ENCODE results near the gene KCNJ4. TPM values are rescaled to one million over a fixed set of nuclear protein-coding genes. Genes with fewer than 3 reads are reported as not detected.
A peak's percentile ranks its signal among the peaks of the same experiment; 100 is the strongest.

The KCNJ4 gene
- total RNA-seq, 2 donors from 2014 or later, result not detected

DNA sequence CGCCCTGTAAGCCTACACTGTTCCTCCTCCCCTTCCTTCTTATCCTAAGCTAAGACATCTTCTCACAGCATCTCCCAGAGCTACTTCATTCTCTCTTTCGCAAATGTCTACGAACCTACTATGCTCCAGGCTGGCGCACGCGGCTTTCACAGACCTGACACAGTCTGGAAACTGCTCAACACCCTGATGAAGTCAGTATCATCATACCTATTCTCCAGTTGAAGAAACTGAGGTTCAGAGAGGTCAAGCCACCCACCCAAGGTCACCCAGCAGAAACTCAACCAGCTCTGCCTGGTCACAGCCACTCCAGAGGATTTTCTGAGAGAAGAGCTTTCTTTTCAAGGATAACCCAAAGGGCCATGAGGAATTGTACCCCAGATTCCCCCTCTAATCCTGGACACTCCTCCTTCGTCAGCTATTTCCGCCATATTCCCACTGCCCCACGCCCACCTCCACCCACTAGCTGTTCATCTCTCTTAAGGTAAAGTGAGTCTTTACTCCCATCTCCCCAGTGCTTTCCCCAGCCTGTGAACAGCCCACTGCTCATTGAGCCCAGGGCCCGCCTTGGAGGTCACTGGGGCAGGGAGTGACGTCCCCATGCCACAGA, 1.8 kb downstream of the KCNJ4 start:
- Mint-ChIP-seq H3K36me3 (no peaks in the 10 kb centered on the region), H3K4me1 (ENCODE audit: low read depth in 2 of 2) (peaks cover 0 to 12% of the 10 kb centered on the region in 2 donors), H3K9me3 (no peaks in the 10 kb centered on the region), H3K27ac (no peak overlapping the region), H3K4me3 (no peak overlapping the region), H3K27me3 (peaks cover 37 to 46% of the 10 kb centered on the region in 2 donors)
- ATAC-seq, result no peak
- no peak for DNase-seq (ENCODE audit: low spot score)

DNA sequence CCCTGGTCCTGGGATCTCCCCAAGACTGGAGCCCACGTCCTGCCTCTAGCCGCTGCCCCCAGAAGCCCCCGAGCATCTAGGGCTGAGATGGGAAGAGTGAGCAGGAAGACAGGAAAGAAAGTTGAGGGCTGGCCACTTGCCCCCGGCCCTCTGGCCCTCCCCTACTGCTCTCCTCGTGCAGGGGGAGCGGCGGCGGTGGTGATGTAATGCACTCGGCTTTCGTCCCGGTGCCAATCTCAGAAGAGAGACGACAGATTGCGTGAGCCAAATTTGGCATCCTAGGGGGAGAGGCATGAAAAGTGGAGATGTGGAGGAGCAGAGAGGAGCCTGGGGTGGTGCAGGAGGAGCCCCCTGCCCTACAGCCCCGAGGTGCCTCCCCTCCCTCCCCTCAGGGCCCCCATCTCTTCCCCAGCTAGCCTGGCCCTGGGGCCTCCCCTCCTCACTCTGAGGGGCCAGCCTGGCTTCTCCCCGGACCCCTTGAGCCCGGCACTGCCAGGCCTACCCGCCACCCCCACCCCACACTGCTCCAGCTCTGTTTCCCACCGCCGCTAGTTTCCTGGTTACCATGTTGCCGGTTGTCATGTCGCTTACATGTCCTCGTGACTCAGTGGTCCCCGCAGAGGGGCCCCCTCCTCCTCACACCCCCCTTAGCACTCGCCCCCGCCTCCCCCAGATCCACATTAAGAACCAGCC, 2.5 kb downstream of the KCNJ4 start:
- Mint-ChIP-seq H3K27me3 (peaks cover 32 to 39% of the 10 kb centered on the region in 2 donors), H3K4me3 (no peak overlapping the region)
- no peak for DNase-seq (ENCODE audit: low spot score)

DNA sequence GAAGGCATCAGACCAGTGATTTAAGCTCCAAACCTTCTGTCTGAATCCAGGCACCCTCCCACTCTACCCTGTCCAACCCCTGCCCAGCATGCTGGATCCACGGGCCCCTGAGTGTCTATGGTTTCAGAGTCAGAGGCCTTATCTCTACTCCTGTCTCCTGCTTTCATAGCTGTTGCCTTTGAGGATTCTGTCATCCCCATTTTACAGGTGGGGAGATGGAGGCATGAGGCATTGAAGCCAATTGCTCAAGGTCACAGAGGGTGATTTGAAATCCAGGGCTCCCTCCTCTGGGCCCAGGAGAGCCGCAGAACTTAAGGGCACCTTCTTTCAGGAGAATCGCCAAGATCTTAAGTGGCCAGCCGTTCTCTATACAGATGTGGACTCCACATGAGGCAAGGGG, 3.1 kb downstream of the KCNJ4 start:
- H3K27ac Mint-ChIP-seq, result no peak overlapping the region
- H3K36me3 Mint-ChIP-seq, result no peaks in the 10 kb centered on the region
- peaks cover 25 to 33% of the 10 kb centered on the region in 2 donors for H3K27me3 Mint-ChIP-seq
- ATAC-seq (no peak), DNase-seq (ENCODE audit: low spot score) (no peak)
- no peaks in the 10 kb centered on the region for H3K9me3 Mint-ChIP-seq
- peaks cover 0 to 10% of the 10 kb centered on the region in 2 donors for H3K4me1 Mint-ChIP-seq (ENCODE audit: low read depth in 2 of 2)
- H3K4me3 Mint-ChIP-seq, result no peak overlapping the region

More for the DNA sequence above, 2.5 kb downstream of the KCNJ4 start:
- ATAC-seq, result no peak
- no peaks in the 10 kb centered on the region for H3K9me3 Mint-ChIP-seq
- no peaks in the 10 kb centered on the region for H3K36me3 Mint-ChIP-seq
- H3K4me1 Mint-ChIP-seq (ENCODE audit: low read depth in 2 of 2), result peaks cover 0 to 12% of the 10 kb centered on the region in 2 donors
- no peak overlapping the region for H3K27ac Mint-ChIP-seq

DNA sequence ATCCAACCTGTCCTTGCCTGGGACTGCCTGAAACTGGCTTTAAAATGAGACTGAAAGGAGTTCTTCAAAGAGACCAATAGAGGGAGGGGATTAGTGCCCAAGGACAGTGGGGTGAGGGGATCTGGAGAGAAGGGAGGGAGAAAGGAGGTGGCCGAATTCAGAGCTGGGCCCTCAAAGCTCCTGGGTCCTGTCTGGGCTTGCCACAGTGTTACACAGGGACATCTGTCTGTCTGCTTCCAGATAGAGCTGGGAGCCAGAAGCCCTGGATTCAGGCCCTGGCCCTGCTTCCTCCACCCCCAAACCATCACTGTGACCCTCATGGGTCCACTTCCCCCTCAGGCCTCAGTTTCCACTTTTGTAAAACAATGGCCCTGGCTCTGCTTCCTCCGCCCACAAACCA, 3.6 kb downstream of the KCNJ4 start:
- H3K4me1 Mint-ChIP-seq (ENCODE audit: low read depth in 2 of 2), result peaks cover 0 to 5% of the 10 kb centered on the region in 2 donors
- H3K9me3 Mint-ChIP-seq, result no peaks in the 10 kb centered on the region
- H3K27ac Mint-ChIP-seq, result no peak overlapping the region
- no peak for ATAC-seq
- no peak for DNase-seq (ENCODE audit: low spot score)
- H3K27me3 Mint-ChIP-seq, result peaks cover 21 to 29% of the 10 kb centered on the region in 2 donors
- no peak overlapping the region for H3K4me3 Mint-ChIP-seq
- H3K36me3 Mint-ChIP-seq, result no peaks in the 10 kb centered on the region

GRCh38 chr22:38450234-38450797, 4.7 kb downstream of the KCNJ4 start:
- Mint-ChIP-seq H3K27me3 (peaks cover 20 to 29% of the 10 kb centered on the region in 2 donors), H3K4me3 (no peak overlapping the region), H3K9me3 (no peaks in the 10 kb centered on the region), H3K36me3 (no peaks in the 10 kb centered on the region), H3K27ac (no peak overlapping the region), H3K4me1 (ENCODE audit: low read depth in 2 of 2) (peaks cover 0 to 4% of the 10 kb centered on the region in 2 donors)
- DNase-seq (ENCODE audit: low spot score) (no peak), ATAC-seq (no peak)

DNA sequence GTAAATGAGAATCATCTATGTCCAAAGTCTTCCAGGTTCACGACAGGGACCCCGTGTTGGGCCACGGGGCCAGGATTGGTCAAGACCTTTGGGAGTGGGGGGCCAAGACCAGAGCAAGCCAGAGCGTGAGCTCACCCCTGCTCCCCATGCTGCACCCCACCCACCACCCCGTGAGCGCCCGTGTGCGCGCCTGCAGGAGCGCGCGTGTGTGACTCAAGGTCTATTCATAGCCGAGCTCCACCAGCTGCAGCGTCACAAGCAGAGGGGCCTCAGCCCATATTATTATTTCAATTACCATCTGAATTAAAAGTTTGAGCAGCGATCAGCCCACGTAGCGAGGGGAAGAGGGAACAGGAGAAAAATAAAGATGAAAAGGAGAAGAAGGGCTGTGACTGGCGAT, 5.2 kb downstream of the KCNJ4 start:
- Mint-ChIP-seq H3K4me1 (ENCODE audit: low read depth in 2 of 2) (peaks cover 0 to 4% of the 10 kb centered on the region in 2 donors), H3K9me3 (no peaks in the 10 kb centered on the region), H3K27ac (no peak overlapping the region)

DNA sequence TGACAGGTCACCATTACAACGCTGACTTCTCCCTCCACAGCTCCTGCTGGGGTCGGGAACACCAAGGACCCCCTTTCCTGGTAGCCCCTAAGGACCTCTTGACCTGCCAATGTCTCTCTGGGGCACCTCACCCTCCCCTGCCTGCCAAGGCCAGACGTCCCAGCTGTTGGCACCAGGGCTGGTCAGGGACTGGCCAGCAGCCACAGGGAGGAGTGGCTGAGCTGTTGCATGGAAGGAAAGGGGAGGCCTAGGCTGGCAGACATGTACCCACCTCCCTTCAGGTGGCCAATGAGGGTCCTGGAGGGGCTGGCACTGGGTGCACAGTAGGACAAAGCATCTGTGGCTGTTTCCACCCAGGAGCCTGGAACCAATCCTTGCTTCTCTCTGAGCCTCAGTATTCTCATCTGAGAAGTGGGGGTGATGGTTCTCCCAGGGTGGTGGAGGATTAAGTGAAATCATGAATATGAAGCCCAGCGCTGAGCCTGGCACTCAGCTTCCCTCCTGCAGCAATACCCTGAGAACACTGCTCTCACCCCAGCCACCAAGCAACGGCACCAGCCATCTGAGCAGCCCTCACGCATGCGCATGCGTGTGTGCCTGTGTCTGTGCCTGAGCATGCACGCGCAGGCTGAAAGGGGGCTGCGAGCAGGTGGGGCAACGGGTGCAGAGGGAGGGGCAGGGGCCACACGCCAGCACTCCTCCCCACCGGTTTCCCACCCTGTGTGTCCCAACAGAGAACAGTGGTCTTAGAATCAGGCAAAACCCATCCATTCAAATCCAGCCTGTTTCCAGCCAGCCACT, 5.9 kb downstream of the KCNJ4 start:
- H3K27ac Mint-ChIP-seq, result no peak overlapping the region
- no peak for DNase-seq (ENCODE audit: low spot score)
- H3K27me3 Mint-ChIP-seq, result peaks cover 19 to 24% of the 10 kb centered on the region in 2 donors
- H3K4me1 Mint-ChIP-seq (ENCODE audit: low read depth in 2 of 2), result no peaks in the 10 kb centered on the region
- H3K9me3 Mint-ChIP-seq, result no peaks in the 10 kb centered on the region
- H3K36me3 Mint-ChIP-seq, result no peaks in the 10 kb centered on the region
- no peak overlapping the region for H3K4me3 Mint-ChIP-seq
- no peak for ATAC-seq

More for the DNA sequence above, 5.2 kb downstream of the KCNJ4 start:
- no peak for DNase-seq (ENCODE audit: low spot score)
- peaks cover 22 to 29% of the 10 kb centered on the region in 2 donors for H3K27me3 Mint-ChIP-seq
- H3K4me3 Mint-ChIP-seq, result no peak overlapping the region
- H3K36me3 Mint-ChIP-seq, result no peaks in the 10 kb centered on the region
- ATAC-seq, result no peak

- peaks cover 19 to 28% of the 10 kb centered on the region in 2 donors for H3K27me3 Mint-ChIP-seq
- no peak for DNase-seq (ENCODE audit: low spot score)
- no peaks in the 10 kb centered on the region for H3K9me3 Mint-ChIP-seq
- no peak overlapping the region for H3K27ac Mint-ChIP-seq
- no peaks in the 10 kb centered on the region for H3K36me3 Mint-ChIP-seq
- ATAC-seq, result no peak
- H3K4me3 Mint-ChIP-seq, result no peak overlapping the region
- peaks cover 0 to 3% of the 10 kb centered on the region in 2 donors for H3K4me1 Mint-ChIP-seq (ENCODE audit: low read depth in 2 of 2)
These were observed 8.9 kb downstream of the KCNJ4 start for GRCh38 chr22:38446018-38446601.

GRCh38 chr22:38444783-38445182, 10.2 kb downstream of the KCNJ4 start:
- Mint-ChIP-seq H3K36me3 (no peaks in the 10 kb centered on the region), H3K27ac (no peak overlapping the region), H3K27me3 (peaks cover 16 to 21% of the 10 kb centered on the region in 2 donors), H3K4me1 (ENCODE audit: low read depth in 2 of 2) (peaks cover 0 to 8% of the 10 kb centered on the region in 2 donors), H3K4me3 (no peak overlapping the region), H3K9me3 (no peaks in the 10 kb centered on the region)
- no peak for DNase-seq (ENCODE audit: low spot score)
- ATAC-seq, result no peak

DNA sequence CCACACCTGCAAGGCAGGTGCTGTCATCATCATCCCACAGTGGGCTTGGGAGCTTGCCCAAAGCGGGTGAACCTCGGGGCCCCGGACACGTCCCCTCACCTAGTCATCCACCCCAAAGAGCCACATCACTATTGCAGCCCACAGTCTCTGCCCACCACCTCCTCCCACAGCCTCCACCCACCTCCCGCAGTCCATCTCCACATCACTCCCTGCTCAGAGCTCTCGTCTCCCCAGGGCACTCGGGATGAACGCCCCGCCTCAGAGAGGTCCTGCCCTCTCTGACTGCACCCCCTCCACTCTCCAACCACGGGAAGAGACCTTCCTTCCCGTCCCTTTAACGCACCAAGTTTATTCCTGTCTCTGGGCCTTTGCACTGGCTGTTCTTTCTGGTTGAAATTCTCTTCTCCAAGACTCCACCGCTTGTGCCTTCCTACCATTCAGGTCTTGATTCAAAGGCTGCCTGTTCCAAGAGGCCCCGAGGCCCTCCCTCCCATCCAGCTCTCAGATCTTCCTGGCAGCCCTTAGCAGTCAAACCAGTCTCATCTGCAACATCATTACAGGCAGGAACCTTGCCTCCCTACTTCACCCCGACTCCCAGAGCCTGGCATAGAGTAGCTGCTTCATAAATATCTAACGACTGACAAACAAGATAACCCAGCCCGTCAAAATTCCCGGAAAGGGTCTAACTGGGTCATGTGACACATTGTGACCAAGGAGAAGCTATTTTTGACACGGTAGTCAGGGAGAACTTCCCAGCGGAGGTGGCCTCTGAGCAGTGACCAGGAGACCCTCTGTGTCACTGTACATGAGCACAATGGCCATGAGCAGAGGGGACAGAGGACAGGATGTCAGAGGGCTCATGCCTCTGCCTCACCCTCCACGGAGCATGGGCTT, 11.1 kb downstream of the KCNJ4 start:
- Mint-ChIP-seq H3K27me3 (peaks cover 16 to 21% of the 10 kb centered on the region in 2 donors), H3K4me1 (ENCODE audit: low read depth in 2 of 2) (peaks cover 0 to 8% of the 10 kb centered on the region in 2 donors), H3K9me3 (no peaks in the 10 kb centered on the region), H3K4me3 (no peak overlapping the region), H3K27ac (no peak overlapping the region), H3K36me3 (no peaks in the 10 kb centered on the region)
- ATAC-seq (no peak), DNase-seq (ENCODE audit: low spot score) (no peak)

DNA sequence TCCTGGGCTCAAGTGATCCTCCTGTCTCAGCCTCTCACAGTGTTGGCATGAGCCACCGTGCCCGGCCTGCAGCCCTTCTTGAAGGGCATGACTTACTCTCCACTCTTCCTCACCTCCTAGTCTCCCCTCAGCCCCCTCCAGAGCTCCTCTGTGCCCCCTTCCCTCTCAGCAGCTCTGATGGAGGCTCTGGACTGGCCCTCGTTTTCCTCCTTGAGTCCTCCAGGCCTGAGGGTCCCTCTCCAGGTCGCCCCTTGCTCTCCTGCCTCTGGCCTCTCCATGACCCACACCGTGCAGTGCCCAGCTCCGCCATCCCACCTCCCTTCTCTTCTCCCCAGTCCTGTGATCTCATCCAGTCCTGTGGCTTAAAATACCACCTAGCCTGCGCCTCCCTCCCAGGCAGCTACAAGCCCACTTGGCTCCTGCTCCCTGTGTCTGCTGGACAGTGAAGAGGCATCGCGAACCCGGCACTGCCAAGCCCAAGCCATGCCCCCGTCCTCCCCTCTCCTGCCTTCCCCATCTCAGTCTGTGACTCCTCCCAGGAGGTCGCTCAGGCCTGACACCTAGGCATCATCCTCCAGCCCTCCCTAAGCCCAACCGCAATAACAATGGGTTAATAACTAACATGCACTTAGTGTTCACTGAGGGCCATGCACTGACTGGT, 11.9 kb downstream of the KCNJ4 start:
- DNase-seq (ENCODE audit: low spot score) (no peak), ATAC-seq (peak in 1 of 2 donors; percentile 3)
- Mint-ChIP-seq H3K4me1 (ENCODE audit: low read depth in 2 of 2) (peaks cover 0 to 8% of the 10 kb centered on the region in 2 donors), H3K27me3 (peaks cover 16 to 21% of the 10 kb centered on the region in 2 donors), H3K4me3 (no peak overlapping the region), H3K36me3 (no peaks in the 10 kb centered on the region), H3K9me3 (no peaks in the 10 kb centered on the region), H3K27ac (no peak overlapping the region)

DNA sequence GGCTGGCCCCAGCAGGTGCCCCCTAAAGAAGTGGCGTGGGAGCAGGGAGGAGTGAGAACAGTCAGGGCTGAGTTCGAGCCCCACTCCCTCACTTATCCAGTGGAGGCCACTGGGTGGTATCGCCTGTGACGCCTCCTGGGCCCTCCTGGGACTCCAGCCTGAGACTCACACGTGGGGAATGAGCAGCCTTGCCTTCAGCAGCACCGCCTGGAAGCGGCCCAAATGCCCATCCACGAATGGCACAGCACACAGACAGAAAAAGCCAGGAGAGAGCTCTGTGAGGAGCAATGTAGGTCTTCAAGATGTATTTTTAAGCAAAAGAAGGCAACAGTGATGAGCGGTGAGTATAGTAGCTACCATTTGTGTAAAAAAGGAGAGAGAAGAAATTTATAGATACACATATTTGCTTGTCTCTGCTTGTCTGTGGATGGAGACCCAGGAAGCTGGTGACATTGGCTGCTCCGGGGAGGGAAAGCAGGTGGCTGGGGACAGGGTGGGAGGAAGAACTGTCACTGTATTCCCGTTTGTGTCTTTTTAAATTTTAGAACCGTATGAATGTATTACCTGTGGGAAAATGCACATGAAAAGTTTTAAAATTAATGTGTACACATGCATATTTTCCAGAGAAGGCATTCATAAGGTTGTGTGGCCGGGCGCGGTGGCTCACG, 13.2 kb downstream of the KCNJ4 start:
- peaks cover 0 to 8% of the 10 kb centered on the region in 2 donors for H3K4me1 Mint-ChIP-seq (ENCODE audit: low read depth in 2 of 2)
- H3K4me3 Mint-ChIP-seq, result no peak overlapping the region
- no peak overlapping the region for H3K27ac Mint-ChIP-seq
- H3K27me3 Mint-ChIP-seq, result peaks cover 16 to 21% of the 10 kb centered on the region in 2 donors
- H3K9me3 Mint-ChIP-seq, result no peaks in the 10 kb centered on the region
- ATAC-seq, result no peak
- H3K36me3 Mint-ChIP-seq, result no peaks in the 10 kb centered on the region
- no peak for DNase-seq (ENCODE audit: low spot score)

Data from natural killer cell treated with Interleukin-12 subunit alpha and Interleukin-12 subunit beta and Interleukin-15 and Interleukin-18, amount 100 ng/mL, for 72 hours (primary cell).